ENCODE measurements around the gene RABL2A. TPM values are rescaled to one million over a fixed set of nuclear protein-coding genes. Genes with fewer than 3 reads are reported as not detected.
"Not testable (repeated sequence)": the region's sequence is repeated elsewhere in the genome, so short reads cannot be mapped to it uniquely, and the experiment has no call there.

Gene RABL2A
- total and polyA plus RNA-seq, 7 donors = 1.1 to 5.3 (median 3.5) TPM

DNA sequence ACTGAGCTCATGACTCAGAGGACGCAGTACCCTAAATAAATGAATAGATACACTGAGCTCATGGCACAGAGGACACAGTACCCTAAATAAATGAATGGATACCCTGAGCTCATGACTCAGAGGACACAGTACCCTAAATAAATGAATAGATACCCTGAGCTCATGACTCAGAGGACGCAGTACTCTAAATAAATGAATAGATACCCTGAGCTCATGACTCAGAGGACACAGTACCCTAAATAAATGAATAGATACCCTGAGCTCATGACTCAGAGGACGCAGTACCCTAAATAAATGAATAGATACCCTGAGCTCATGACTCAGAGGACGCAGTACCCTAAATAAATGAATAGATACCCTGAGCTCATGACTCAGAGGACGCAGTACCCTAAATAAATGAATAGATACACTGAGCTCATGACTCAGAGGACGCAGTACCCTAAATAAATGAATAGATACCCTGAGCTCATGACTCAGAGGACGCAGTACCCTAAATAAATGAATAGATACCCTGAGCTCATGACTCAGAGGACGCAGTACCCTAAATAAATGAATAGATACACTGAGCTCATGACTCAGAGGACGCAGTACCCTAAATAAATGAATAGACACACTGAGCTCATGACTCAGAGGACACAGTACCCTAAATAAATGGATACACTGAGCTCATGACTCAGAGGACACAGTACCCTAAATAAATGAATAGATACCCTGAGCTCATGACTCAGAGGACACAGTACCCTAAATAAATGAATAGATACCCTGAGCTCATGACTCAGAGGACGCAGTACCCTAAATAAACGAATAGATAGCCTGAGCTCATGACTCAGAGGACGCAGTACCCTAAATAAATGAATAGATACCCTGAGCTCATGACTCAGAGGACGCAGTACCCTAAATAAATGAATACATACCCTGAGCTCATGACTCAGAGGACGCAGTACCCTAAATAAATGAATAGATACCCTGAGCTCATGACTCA, 24.1 kb downstream of the RABL2A start:
- H3K9me3 ChIP-seq; H3K36me3 ChIP-seq (ENCODE audit: insufficient read depth in 1 of 2, low read depth in 1 of 2); H3K4me1 ChIP-seq; H3K27me3 ChIP-seq (ENCODE audit: insufficient read depth in 3 of 3, low read length in 2 of 3); ATAC-seq; H3K4me3 ChIP-seq; intact Hi-C loops (cut with DNase I); DNase-seq; H3K27ac ChIP-seq: not testable (repeated sequence)
- 55 to 78% (median 75%) methylated on average over 6 to 8 of the region's 14 CpGs for WGBS, 3 donors

DNA sequence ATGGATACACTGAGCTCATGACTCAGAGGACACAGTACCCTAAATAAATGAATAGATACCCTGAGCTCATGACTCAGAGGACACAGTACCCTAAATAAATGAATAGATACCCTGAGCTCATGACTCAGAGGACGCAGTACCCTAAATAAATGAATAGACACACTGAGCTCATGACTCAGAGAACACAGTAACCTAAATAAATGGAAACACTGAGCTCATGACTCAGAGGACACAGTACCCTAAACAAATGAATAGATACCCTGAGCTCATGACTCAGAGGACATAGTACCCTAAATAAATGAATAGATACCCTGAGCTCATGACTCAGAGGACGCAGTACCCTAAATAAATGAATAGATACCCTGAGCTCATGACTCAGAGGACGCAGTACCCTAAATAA, 25.5 kb downstream of the RABL2A start:
- H3K4me3 ChIP-seq; ATAC-seq; H3K9me3 ChIP-seq; H3K4me1 ChIP-seq; H3K27ac ChIP-seq; H3K36me3 ChIP-seq (ENCODE audit: insufficient read depth in 1 of 2, low read depth in 1 of 2); intact Hi-C loops (cut with DNase I); DNase-seq; H3K27me3 ChIP-seq (ENCODE audit: insufficient read depth in 3 of 3, low read length in 2 of 3): not testable (repeated sequence)
- 77 to 83% methylated on average over 1 to 2 of the region's 3 CpGs; no CpG with 5 or more reads in 1 of the 3 donors for WGBS, 3 donors

DNA sequence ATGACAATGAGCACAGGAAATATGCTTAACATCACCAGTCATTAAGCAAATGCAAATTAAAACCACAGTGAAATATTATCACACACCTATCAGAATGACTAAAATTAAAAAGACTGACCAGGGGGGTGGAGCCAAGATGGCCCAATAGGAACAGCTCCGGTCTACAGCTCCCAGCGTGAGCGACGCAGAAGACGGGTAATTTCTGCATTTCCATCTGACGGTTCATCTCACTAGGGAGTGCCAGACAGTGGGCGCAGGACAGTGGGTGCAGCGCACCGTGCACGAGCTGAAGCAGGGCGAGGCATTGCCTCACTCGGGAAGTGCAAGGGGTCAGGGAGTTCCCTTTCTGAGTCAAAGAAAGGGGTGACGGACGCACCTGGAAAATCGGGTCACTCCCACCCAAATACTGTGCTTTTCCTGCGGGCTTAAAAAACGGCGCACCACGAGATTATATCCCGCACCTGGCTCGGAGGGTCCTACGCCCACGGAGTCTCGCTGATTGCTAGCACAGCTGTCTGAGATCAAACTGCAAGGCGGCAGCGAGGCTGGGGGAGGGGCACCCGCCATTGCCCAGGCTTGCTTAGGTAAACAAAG, 29.1 kb downstream of the RABL2A start:
- H3K4me1 ChIP-seq; ATAC-seq; H3K9me3 ChIP-seq; H3K27me3 ChIP-seq (ENCODE audit: insufficient read depth in 3 of 3, low read length in 2 of 3); DNase-seq; intact Hi-C loops (cut with DNase I); H3K36me3 ChIP-seq (ENCODE audit: insufficient read depth in 1 of 2, low read depth in 1 of 2); H3K27ac ChIP-seq; H3K4me3 ChIP-seq: not testable (repeated sequence)
- 75 to 84% (median 79%) methylated on average over 25 to 27 of the region's 27 CpGs for WGBS, 3 donors

DNA sequence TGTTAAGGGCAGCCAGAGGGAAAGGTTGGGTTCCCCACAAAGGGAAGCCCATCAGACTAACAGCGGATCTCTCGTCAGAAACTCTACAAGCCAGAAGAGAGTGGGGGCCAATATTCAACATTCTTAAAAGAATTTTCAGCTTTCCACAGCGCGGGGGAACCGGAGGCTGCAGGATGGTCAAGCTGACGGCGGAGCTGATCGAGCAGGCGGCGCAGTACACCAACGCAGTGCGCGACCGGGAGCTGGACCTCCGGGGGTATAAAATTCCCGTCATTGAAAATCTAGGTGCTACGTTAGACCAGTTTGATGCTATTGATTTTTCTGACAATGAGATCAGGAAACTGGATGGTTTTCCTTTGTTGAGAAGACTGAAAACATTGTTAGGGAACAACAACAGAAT, 30.7 kb downstream of the RABL2A start:
- DNase-seq; intact Hi-C loops (cut with DNase I); H3K27ac ChIP-seq; ATAC-seq; H3K36me3 ChIP-seq (ENCODE audit: insufficient read depth in 1 of 2, low read depth in 1 of 2); H3K4me1 ChIP-seq; H3K27me3 ChIP-seq (ENCODE audit: insufficient read depth in 3 of 3, low read length in 2 of 3); H3K4me3 ChIP-seq; H3K9me3 ChIP-seq: not testable (repeated sequence)
- 94 to 95% (median 94%) methylated on average over 17 of the region's 17 CpGs for WGBS, 3 donors

DNA sequence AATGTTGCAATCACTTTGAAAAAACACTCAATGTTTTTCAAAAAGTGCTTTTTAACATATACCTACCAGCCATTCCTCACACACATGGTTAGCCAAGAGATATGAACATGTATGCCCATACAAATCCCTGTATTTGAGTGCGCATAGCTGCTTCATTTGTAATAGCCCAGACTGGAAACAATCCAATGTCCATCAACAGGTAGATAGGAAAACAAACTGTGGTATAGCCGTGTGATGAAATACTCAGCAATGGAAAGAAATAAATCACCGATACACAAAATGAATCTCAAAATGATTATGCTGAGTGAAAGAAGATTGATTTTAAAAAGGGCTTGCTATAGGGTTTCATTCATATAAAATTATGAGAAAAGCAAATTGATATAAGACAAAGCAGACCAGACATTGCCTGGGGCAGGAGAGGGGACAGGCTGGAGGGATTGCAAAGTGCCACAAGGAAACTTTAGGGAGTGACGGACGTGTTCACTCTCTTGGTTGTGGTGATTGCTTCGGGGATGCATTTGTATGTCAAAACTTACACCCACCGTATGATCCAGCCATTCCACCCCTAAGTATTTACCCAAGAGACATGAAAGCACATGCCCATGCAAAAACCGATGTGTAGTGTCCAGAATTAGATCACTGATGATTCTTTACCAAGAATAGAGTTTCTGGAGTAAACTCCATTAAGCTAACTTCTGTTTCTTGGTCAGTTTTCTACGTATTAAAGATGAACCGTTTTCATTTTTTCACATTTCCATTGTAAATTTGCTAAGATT, 36.4 kb downstream of the RABL2A start:
- 81 to 84% (median 81%) methylated on average over 10 of the region's 10 CpGs for WGBS, 3 donors
- intact Hi-C loops (cut with DNase I) = not testable (repeated sequence)

DNA sequence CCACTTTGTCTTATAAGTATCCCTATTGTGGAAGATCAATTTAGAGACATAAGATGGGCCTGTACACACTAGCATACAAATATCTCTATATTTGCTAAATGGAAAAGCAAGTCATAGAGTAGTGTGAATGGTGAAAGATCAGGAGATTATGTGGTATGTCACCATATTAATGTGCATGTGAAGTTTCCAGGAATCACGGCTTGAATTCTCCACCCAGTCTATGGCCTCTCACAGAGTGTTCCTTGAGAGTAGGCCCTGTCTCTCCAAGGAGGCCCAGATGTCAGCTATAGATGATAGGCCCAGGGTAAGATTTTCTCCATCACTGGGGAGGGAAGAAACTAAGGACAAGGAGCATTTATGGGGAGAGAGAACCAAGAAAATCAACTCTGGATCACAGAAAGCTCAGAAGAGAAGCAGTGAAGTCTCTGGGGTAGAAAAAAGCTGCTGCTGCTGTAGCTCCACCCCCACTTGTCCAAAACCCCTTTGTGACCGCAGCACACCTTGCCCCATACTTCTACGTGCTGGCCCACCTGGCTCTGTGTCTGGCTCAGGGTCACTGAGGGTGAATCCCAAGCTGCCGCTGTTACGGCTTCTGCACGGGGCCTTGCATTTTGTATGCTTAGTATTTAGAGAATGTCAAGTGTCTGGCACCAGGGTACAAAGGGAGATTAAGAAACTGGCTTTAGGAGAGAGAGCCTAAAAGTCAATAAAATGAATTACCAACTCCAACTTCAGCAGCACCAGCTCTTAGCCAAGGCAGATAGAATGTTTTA, 37.9 kb downstream of the RABL2A start:
- DNase-seq; H3K27me3 ChIP-seq (ENCODE audit: insufficient read depth in 3 of 3, low read length in 2 of 3); H3K9me3 ChIP-seq; intact Hi-C loops (cut with DNase I); H3K36me3 ChIP-seq (ENCODE audit: insufficient read depth in 1 of 2, low read depth in 1 of 2); ATAC-seq; H3K4me3 ChIP-seq; H3K27ac ChIP-seq; H3K4me1 ChIP-seq: not testable (repeated sequence)
- WGBS, 3 donors = 44 to 71% (median 51%) methylated on average over 6 of the region's 6 CpGs

More for the DNA sequence above, 36.4 kb downstream of the RABL2A start:
- H3K27ac ChIP-seq; H3K4me1 ChIP-seq; H3K36me3 ChIP-seq (ENCODE audit: insufficient read depth in 1 of 2, low read depth in 1 of 2); H3K27me3 ChIP-seq (ENCODE audit: insufficient read depth in 3 of 3, low read length in 2 of 3); H3K4me3 ChIP-seq; H3K9me3 ChIP-seq; ATAC-seq; DNase-seq: not testable (repeated sequence)

DNA sequence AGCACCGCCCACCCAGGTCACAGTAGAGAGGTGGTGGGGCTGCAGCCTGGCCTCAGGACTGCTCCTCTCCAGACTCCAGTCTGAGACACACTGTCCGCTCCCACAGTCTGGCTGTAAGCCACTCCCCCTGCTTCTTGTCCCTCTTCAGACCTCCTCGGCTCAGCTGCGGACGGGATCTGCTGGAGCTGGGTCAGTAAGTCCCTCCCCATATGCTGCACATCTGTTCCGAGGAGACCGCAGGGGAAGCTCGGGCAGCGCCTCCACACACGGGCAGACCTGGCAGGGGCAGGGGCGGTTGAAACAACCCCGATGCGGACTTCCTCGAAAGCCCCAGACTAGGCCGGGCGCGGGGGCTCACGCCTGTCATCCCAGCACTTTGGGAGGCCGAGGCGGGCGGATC, 41.9 kb downstream of the RABL2A start:
- H3K36me3 ChIP-seq (ENCODE audit: insufficient read depth in 1 of 2, low read depth in 1 of 2); H3K9me3 ChIP-seq; H3K4me3 ChIP-seq; DNase-seq; H3K4me1 ChIP-seq; H3K27ac ChIP-seq; H3K27me3 ChIP-seq (ENCODE audit: insufficient read depth in 3 of 3, low read length in 2 of 3); ATAC-seq; intact Hi-C loops (cut with DNase I): not testable (repeated sequence)
- 85 to 93% (median 90%) methylated on average over 15 to 21 of the region's 21 CpGs for WGBS, 3 donors
